Natural killer cell (primary cell): ENCODE measurements around the gene VOPP1. TPM values are rescaled to one million over a fixed set of nuclear protein-coding genes. Genes with fewer than 3 reads are reported as not detected.

ENCODE experiments used
- ATAC-seq, 3 donors: fragments of 150-1000 bp in 2 of 3; fragments of 200-7000 bp in 1 of 3; cut with Tn5 transposase; 1 replicate in 1 of 3; 2 replicates in 2 of 3; pipeline ENCODE4 v1.10.0; 2021; ENCODE audit warnings: mild to moderate bottlenecking in 2 of 3, moderate library complexity in 2 of 3
- DNase-seq, 2 donors: peaks; one replicate each; pipeline versions ENCODE4 v3.0.0 to v3.0.0-alpha.2; 2013 to 2021; ENCODE audit warnings: mixed read lengths in 1 of 2
- H3K27ac ChIP-seq: one replicate; pipeline ENCODE4 v1.5.1; 2013; ENCODE audit warnings: mild to moderate bottlenecking, low read length
- H3K27me3 ChIP-seq: one replicate; pipeline ENCODE4 v1.6.1; 2013; ENCODE audit warnings: low read length; ENCODE audit not compliant: control insufficient read depth, insufficient read depth
- H3K36me3 ChIP-seq: one replicate; pipeline ENCODE4 v1.6.1; 2013; ENCODE audit warnings: low read length; ENCODE audit not compliant: control insufficient read depth, insufficient read depth
- H3K4me1 ChIP-seq: one replicate; pipeline ENCODE4 v1.6.1; 2013; ENCODE audit warnings: low read length; ENCODE audit not compliant: control insufficient read depth, insufficient read depth
- H3K4me3 ChIP-seq: one replicate; pipeline ENCODE4 v1.5.1; 2013; ENCODE audit warnings: low read length
- H3K9me3 ChIP-seq: one replicate; pipeline ENCODE4 v1.6.1; 2013; ENCODE audit warnings: low read length; ENCODE audit not compliant: control insufficient read depth, insufficient read depth
- H3K27ac Mint-ChIP-seq, 2 donors: one replicate each; pipeline ENCODE4 v1.8.0; 2022; ENCODE audit warnings: mild to moderate bottlenecking in 2 of 2, mixed read lengths in 2 of 2, moderate library complexity in 1 of 2
- H3K27me3 Mint-ChIP-seq, 2 donors: one replicate each; pipeline ENCODE4 v1.8.0; 2022; ENCODE audit warnings: low read depth in 2 of 2, mixed read lengths in 2 of 2
- H3K36me3 Mint-ChIP-seq: one replicate; pipeline ENCODE4 v1.8.0; 2022; ENCODE audit warnings: mixed read lengths
- H3K4me1 Mint-ChIP-seq, 2 donors: one replicate each; pipeline ENCODE4 v1.8.0; 2022; ENCODE audit warnings: mixed read lengths in 2 of 2
- H3K4me3 Mint-ChIP-seq: one replicate; pipeline ENCODE4 v1.8.0; 2022; ENCODE audit warnings: mild to moderate bottlenecking, moderate library complexity, mixed read lengths
- H3K9me3 Mint-ChIP-seq, 2 donors: one replicate each; pipeline ENCODE4 v1.8.0; 2022; ENCODE audit warnings: mixed read lengths in 2 of 2
- CTCF ChIP-seq: fragments of 200-600 bp; IDR thresholded peaks from one replicate; pipeline ENCODE4 v1.8.0; 2022; ENCODE audit warnings: antibody characterized with exemption
- WGBS: methylation state at CpG from one replicate; pipeline ENCODE4 v1.1.7; 2013; ENCODE audit warnings: missing lambda C conversion rate; ENCODE audit not compliant: insufficient coverage; 5-methylcytosine and 5-hydroxymethylcytosine counted together
- intact Hi-C: fragments of 100-400 bp; cut with micrococcal nuclease; formaldehyde crosslinking; loops from one replicate; pipeline ENCODE4 v1.14.2; 2022
- total RNA-seq, 4 donors: library from RNA; stranded (reverse); fragments of 120-200 nt in 1 of 4; gene quantifications; one replicate each; pipeline versions ENCODE4 v1.2.3 to v1.2.4, GENCODE V29; 2013 to 2022

The VOPP1 gene
- total RNA-seq, 3 donors from 2014 or later (not counting 1 experiment from before 2014, with no cell fraction given), result 79.3 to 115 (median 110) TPM

- peaks cover 66% of the 10 kb centered on the region for H3K4me1 ChIP-seq
- no peak for TF ChIP-seq CTCF
- WGBS, result 62% methylated on average over 7 of the region's 7 CpGs
- Mint-ChIP-seq H3K4me3 (no peak overlapping the region), H3K4me1 (peaks cover 90 to 96% of the 10 kb centered on the region in 2 donors), H3K36me3 (no peaks in the 10 kb centered on the region), H3K27ac (peak overlapping the region in 1 of 2 donors; percentile 23), H3K9me3 (no peaks in the 10 kb centered on the region), H3K27me3 (no peaks in the 10 kb centered on the region)
- intact Hi-C loops, result no loop called here
- no peak for DNase-seq
- no peaks in the 10 kb centered on the region for H3K9me3 ChIP-seq
- H3K4me3 ChIP-seq, result no peak overlapping the region
- ATAC-seq, result no peak
- no peaks in the 10 kb centered on the region for H3K27me3 ChIP-seq
- H3K36me3 ChIP-seq, result peaks cover 5% of the 10 kb centered on the region
- peak overlapping the region; percentile 1 for H3K27ac ChIP-seq
Measured at GRCh38 chr7:55549457-55549856, 22.8 kb downstream of the VOPP1 start.

GRCh38 chr7:55548295-55548731, 24.0 kb downstream of the VOPP1 start:
- ATAC-seq (no peak), DNase-seq (no peak)
- Mint-ChIP-seq H3K36me3 (no peaks in the 10 kb centered on the region), H3K4me1 (peaks cover 89 to 96% of the 10 kb centered on the region in 2 donors), H3K27ac (peak overlapping the region; percentile 57 to 63), H3K4me3 (no peak overlapping the region), H3K9me3 (no peaks in the 10 kb centered on the region), H3K27me3 (no peaks in the 10 kb centered on the region)
- peaks cover 55% of the 10 kb centered on the region for H3K4me1 ChIP-seq
- WGBS, result 86% methylated on average over 7 of the region's 7 CpGs
- intact Hi-C loops, result no loop called here
- no peak for TF ChIP-seq CTCF
- H3K27ac ChIP-seq, result no peak overlapping the region
- H3K27me3 ChIP-seq, result no peaks in the 10 kb centered on the region
- H3K4me3 ChIP-seq, result no peak overlapping the region
- H3K36me3 ChIP-seq, result peaks cover 5% of the 10 kb centered on the region
- H3K9me3 ChIP-seq, result no peaks in the 10 kb centered on the region

DNA sequence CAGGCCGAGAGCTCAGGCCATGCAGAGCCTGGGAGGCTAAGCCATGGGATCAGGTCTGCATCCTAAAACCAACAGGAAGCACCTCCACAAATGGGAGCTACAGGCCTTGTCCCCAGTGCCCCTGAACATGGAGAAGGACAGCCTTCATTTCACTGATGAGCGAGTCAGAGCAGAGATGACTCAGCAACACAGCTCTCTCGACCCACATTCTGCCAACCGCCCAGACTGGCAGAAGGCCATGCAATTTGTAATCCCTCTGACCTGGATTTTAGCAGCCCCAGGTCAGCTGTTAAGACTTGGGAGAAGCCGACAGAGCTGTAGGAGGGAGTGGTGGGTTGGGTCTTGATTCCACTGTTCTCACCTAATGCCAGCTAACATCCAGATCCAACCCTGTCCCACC, 25.5 kb downstream of the VOPP1 start:
- ATAC-seq (peak in 2 of 3 donors; percentile 70 to 76), DNase-seq (peak in 1 of 2 donors; percentile 36)
- no peak for TF ChIP-seq CTCF
- WGBS, result 27% methylated on average over 4 of the region's 5 CpGs
- H3K4me3 ChIP-seq, result no peak overlapping the region
- H3K9me3 Mint-ChIP-seq, result no peaks in the 10 kb centered on the region
- H3K9me3 ChIP-seq, result no peaks in the 10 kb centered on the region
- H3K36me3 ChIP-seq, result peaks cover 5% of the 10 kb centered on the region
- no peaks in the 10 kb centered on the region for H3K27me3 Mint-ChIP-seq
- H3K27me3 ChIP-seq, result no peaks in the 10 kb centered on the region
- intact Hi-C loops, result no loop called here
- peaks cover 85 to 90% of the 10 kb centered on the region in 2 donors for H3K4me1 Mint-ChIP-seq
- no peak overlapping the region for H3K27ac ChIP-seq
- no peaks in the 10 kb centered on the region for H3K36me3 Mint-ChIP-seq
- H3K27ac Mint-ChIP-seq, result peak overlapping the region; percentile 56 to 57
- H3K4me1 ChIP-seq, result peaks cover 45% of the 10 kb centered on the region
- no peak overlapping the region for H3K4me3 Mint-ChIP-seq

GRCh38 chr7:55545496-55545895, 26.8 kb downstream of the VOPP1 start:
- H3K4me3 Mint-ChIP-seq, result no peak overlapping the region
- H3K36me3 ChIP-seq, result peaks cover 5% of the 10 kb centered on the region
- ATAC-seq (no peak), DNase-seq (no peak)
- H3K27me3 Mint-ChIP-seq, result no peaks in the 10 kb centered on the region
- H3K9me3 Mint-ChIP-seq, result no peaks in the 10 kb centered on the region
- TF ChIP-seq CTCF, result no peak
- 93% methylated on average over 6 of the region's 6 CpGs for WGBS
- intact Hi-C loops, result no loop called here
- H3K4me1 ChIP-seq, result peaks cover 35% of the 10 kb centered on the region
- H3K27ac Mint-ChIP-seq, result peak overlapping the region in 1 of 2 donors; percentile 61
- H3K27me3 ChIP-seq, result no peaks in the 10 kb centered on the region
- no peak overlapping the region for H3K27ac ChIP-seq
- H3K36me3 Mint-ChIP-seq, result no peaks in the 10 kb centered on the region
- H3K4me3 ChIP-seq, result no peak overlapping the region
- no peaks in the 10 kb centered on the region for H3K9me3 ChIP-seq
- peaks cover 79 to 87% of the 10 kb centered on the region in 2 donors for H3K4me1 Mint-ChIP-seq
